Keratinocyte (primary cell): ENCODE results near the gene TIMP2. TPM values are rescaled to one million over a fixed set of nuclear protein-coding genes. Genes with fewer than 3 reads are reported as not detected.

Source experiments
- DNase-seq: peaks from one replicate; pipeline ENCODE4 v3.0.0-alpha.2; 2011; ENCODE audit warnings: low read depth, missing footprints, low spot score
- FAIRE-seq: peaks from 2 replicates; lab custom pipeline; 2011; peaks lifted over from hg19 to GRCh38; lab: Jason Lieb, UNC
- H2AFZ ChIP-seq: 2 replicates; pipeline ENCODE4 v1.6.0; 2012; ENCODE audit warnings: low read length, control low read depth, inconsistent platforms; ENCODE audit not compliant: control insufficient read depth
- H3K27ac ChIP-seq: 2 replicates; pipeline ENCODE4 v1.5.1; 2011; ENCODE audit warnings: low read length; ENCODE audit not compliant: control insufficient read depth, insufficient read depth
- H3K27me3 ChIP-seq: 3 replicates; pipeline ENCODE4 v1.6.0; 2011; ENCODE audit warnings: low read length; ENCODE audit not compliant: control insufficient read depth, insufficient read depth; ENCODE audit errors: extremely low read depth
- H3K36me3 ChIP-seq, 2 experiments: 2 replicates in 1 of 2; 3 replicates in 1 of 2; pipeline ENCODE4 v1.5.1; 2011; ENCODE audit warnings: low read length in 2 of 2, mild to moderate bottlenecking in 1 of 2; ENCODE audit not compliant: control insufficient read depth in 2 of 2, insufficient read depth in 2 of 2; ENCODE audit errors: extremely low read depth in 1 of 2
- H3K4me1 ChIP-seq: 3 replicates; pipeline ENCODE4 v1.5.1; 2011; ENCODE audit warnings: low read length; ENCODE audit not compliant: control insufficient read depth, insufficient read depth; ENCODE audit errors: extremely low read depth
- H3K4me2 ChIP-seq: 3 replicates; pipeline ENCODE4 v1.6.0; 2011; ENCODE audit warnings: low read depth, low read length; ENCODE audit not compliant: control insufficient read depth, insufficient read depth; ENCODE audit errors: extremely low read depth
- H3K4me3 ChIP-seq, 3 experiments: fragments of 200-600 bp in 1 of 3; sonication (generic) in 1 of 3; 2 replicates in 2 of 3; 3 replicates in 1 of 3; pipeline ENCODE4 v1.5.1; 2011 to 2016; ENCODE audit warnings: low read length in 3 of 3, mild to moderate bottlenecking in 3 of 3, control low read depth in 2 of 3, inconsistent platforms in 1 of 3, low read depth in 1 of 3, mixed read lengths in 1 of 3, mixed run types in 1 of 3, moderate library complexity in 1 of 3; ENCODE audit not compliant: control insufficient read depth in 2 of 3, insufficient read depth in 2 of 3; ENCODE audit errors: extremely low read depth in 1 of 3
- H3K79me2 ChIP-seq: 2 replicates; pipeline ENCODE4 v1.6.0; 2012; ENCODE audit warnings: low read length; ENCODE audit not compliant: control insufficient read depth, insufficient read depth
- H3K9ac ChIP-seq: 3 replicates; pipeline ENCODE4 v1.6.0; 2011; ENCODE audit warnings: low read length; ENCODE audit not compliant: control insufficient read depth, insufficient read depth; ENCODE audit errors: extremely low read depth
- H3K9me1 ChIP-seq: 3 replicates; pipeline ENCODE4 v1.6.0; 2011; ENCODE audit warnings: low read length; ENCODE audit not compliant: control insufficient read depth, insufficient read depth; ENCODE audit errors: extremely low read depth
- H3K9me3 ChIP-seq: 2 replicates; pipeline ENCODE4 v1.5.1; 2012; ENCODE audit warnings: low read depth, low read length; ENCODE audit not compliant: control insufficient read depth
- H4K20me1 ChIP-seq: 3 replicates; pipeline ENCODE4 v1.6.0; 2011; ENCODE audit warnings: low read length; ENCODE audit not compliant: control insufficient read depth, insufficient read depth; ENCODE audit errors: extremely low read depth
- EZH2 ChIP-seq: IDR thresholded peaks from one replicate; pipeline ENCODE4 v1.6.1; 2012; ENCODE audit warnings: inconsistent platforms, mild to moderate bottlenecking, low read length, moderate library complexity
- dilution Hi-C: fragments of 300-500 bp; cut with MboI; formaldehyde crosslinking; loops from one replicate; pipeline ENCODE4 v1.7.0; 2020; ENCODE audit warnings: low sequenced_read_pairs; ENCODE audit not compliant: extremely low pct_ligation_motif_present
- polyA plus RNA-seq, 5 experiments: library from polyadenylated mRNA; depleted of rRNA in 3 of 5; stranded (reverse) in 3 of 5; stranded (forward) in 1 of 5; unstranded in 1 of 5; fragments of >200 nt; gene quantifications; 1 replicate in 1 of 5; 2 replicates in 3 of 5; 3 replicates in 1 of 5; pipeline versions ENCODE4 v1.2.1 to v1.2.3, GENCODE V29; 2011 to 2012; ENCODE audit warnings: missing spikeins in 2 of 5, low read depth in 1 of 5, low replicate concordance in 1 of 5
- TF ChIP-seq, protein P1 (sequence below), 3 experiments: IDR thresholded peaks in 1 of 3; conservative IDR thresholded peaks in 1 of 3; optimal IDR thresholded peaks in 1 of 3; 2 replicates in 2 of 3; 3 replicates in 1 of 3; pipeline versions ENCODE3 to v1.5.1; 2011; ENCODE audit warnings: low read length in 3 of 3, mild to moderate bottlenecking in 3 of 3, moderate library complexity in 2 of 3, control low read depth in 1 of 3, inconsistent platforms in 1 of 3; ENCODE audit not compliant: insufficient read depth in 2 of 3; ENCODE audit errors: extremely low read depth in 1 of 3

Gene TIMP2
- polyA plus RNA-seq, 1 donor (not counting 4 experiments of a cell fraction or from before 2014, with no cell fraction given): 1.2 TPM

DNA sequence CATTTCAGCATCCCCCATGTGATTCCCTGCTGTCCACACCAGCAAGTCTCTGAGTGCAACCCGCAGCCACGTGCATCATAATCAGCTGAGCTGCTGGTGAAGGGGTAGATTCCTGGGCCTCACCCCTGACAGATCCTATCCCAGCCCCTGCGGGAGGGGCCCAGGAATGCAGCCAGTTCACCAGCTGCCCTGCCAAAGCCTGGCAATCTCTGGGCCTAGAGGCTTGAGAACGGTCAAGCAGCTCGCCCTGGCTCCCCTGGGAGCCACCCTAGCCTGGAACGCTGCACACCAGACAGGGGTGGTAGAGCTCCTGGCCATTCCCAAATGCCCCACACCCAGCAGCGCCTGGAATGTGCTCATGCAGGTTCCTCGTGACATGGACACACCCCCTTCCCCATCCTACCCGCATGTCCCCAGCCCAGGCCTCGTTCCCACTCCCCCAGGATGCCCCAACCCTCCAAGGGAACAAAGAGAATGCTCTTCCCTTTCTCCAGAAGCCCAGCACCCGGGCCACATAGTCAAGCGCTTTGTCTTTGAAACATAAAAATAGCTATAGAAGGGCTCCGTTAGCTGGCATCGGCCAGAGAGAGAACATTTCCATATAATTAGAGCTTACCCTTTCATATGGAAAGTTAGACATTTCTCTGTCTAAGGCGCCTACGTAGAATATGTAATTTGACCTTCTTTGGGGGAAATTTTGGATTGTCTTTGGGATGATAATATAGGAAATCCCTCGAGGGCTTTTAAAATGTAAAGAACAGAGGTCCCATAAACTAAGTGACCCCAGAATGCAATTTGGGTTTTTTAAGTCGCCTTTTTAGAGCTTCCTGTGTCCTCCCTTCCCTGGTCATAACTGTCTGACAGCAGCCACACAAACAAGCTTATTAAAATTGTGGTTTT lies 25.6 kb downstream of the TIMP2 start:
- Histone ChIP-seq H3K9me3 (no peaks in the 10 kb centered on the region), H4K20me1 (no peaks in the 10 kb centered on the region), H3K4me3 (no peak overlapping the region), H3K9ac (no peak overlapping the region), H3K4me2 (no peak overlapping the region), H3K36me3 (no peaks in the 10 kb centered on the region), H3K9me1 (no peaks in the 10 kb centered on the region), H3K27ac (no peak overlapping the region), H3K79me2 (no peaks in the 10 kb centered on the region), H2AFZ (no peak overlapping the region), H3K27me3 (peaks cover 25% of the 10 kb centered on the region), H3K4me1 (no peaks in the 10 kb centered on the region)
- FAIRE-seq: no peak
- DNase-seq: no peak
- TF ChIP-seq EZH2: no peak
- TF ChIP-seq, protein P1, sequence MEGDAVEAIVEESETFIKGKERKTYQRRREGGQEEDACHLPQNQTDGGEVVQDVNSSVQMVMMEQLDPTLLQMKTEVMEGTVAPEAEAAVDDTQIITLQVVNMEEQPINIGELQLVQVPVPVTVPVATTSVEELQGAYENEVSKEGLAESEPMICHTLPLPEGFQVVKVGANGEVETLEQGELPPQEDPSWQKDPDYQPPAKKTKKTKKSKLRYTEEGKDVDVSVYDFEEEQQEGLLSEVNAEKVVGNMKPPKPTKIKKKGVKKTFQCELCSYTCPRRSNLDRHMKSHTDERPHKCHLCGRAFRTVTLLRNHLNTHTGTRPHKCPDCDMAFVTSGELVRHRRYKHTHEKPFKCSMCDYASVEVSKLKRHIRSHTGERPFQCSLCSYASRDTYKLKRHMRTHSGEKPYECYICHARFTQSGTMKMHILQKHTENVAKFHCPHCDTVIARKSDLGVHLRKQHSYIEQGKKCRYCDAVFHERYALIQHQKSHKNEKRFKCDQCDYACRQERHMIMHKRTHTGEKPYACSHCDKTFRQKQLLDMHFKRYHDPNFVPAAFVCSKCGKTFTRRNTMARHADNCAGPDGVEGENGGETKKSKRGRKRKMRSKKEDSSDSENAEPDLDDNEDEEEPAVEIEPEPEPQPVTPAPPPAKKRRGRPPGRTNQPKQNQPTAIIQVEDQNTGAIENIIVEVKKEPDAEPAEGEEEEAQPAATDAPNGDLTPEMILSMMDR (optimal IDR thresholded peaks at IDR 0.05 in 1 of 3, IDR thresholded peaks at IDR 0.05 in 1 of 3, conservative IDR thresholded peaks at IDR 0.05 in 1 of 3; ENCODE audit: extremely low read depth in 1 of 3, insufficient read depth in 2 of 3, low read length in 3 of 3): no peak
- dilution Hi-C loops: no loop called here

- Histone ChIP-seq H3K27me3 (peaks cover 23% of the 10 kb centered on the region), H3K9me3 (no peaks in the 10 kb centered on the region), H2AFZ (no peak overlapping the region), H3K27ac (no peak overlapping the region), H3K4me2 (no peak overlapping the region), H3K9me1 (no peaks in the 10 kb centered on the region), H3K4me3 (no peak overlapping the region), H3K9ac (no peak overlapping the region), H3K79me2 (no peaks in the 10 kb centered on the region), H3K36me3 (no peaks in the 10 kb centered on the region), H4K20me1 (no peaks in the 10 kb centered on the region), H3K4me1 (no peaks in the 10 kb centered on the region)
- TF ChIP-seq EZH2: no peak
- TF ChIP-seq, protein P1 (optimal IDR thresholded peaks at IDR 0.05 in 1 of 3, IDR thresholded peaks at IDR 0.05 in 1 of 3, conservative IDR thresholded peaks at IDR 0.05 in 1 of 3; ENCODE audit: extremely low read depth in 1 of 3, insufficient read depth in 2 of 3, low read length in 3 of 3): no peak
- FAIRE-seq (no peak), DNase-seq (no peak)
- dilution Hi-C loops: no loop called here
Measured at GRCh38 chr17:78898947-78899346, 26.2 kb downstream of the TIMP2 start.
